B cell (primary cell): ENCODE data around the gene ATP1B2. TPM values are rescaled to one million over a fixed set of nuclear protein-coding genes. Genes with fewer than 3 reads are reported as not detected.
A peak's percentile ranks its signal among the peaks of the same experiment; 100 is the strongest.

Experiments used
- ATAC-seq: fragments of 200-7000 bp; cut with Tn5 transposase; one replicate; pipeline ENCODE4 v1.10.0; 2021; ENCODE audit warnings: low read depth, mild to moderate bottlenecking, moderate number of reproducible peaks, moderate library complexity
- CTCF ChIA-PET: fragments of 350-600 bp; sonication (Branson Sonifier 250); formaldehyde crosslinking; loops from one replicate; lab custom pipeline; 2021; ENCODE audit warnings: antibody characterized with exemption, inconsistent platforms; lab: Charles Lee
- POLR2A ChIA-PET: fragments of 350-600 bp; sonication (Branson Sonifier 250); formaldehyde crosslinking; loops from one replicate; lab custom pipeline; 2021; ENCODE audit warnings: antibody characterized with exemption; lab: Charles Lee
- DNase-seq: peaks from one replicate; pipeline ENCODE4 v3.0.0; 2013
- H2AFZ ChIP-seq: 2 replicates; pipeline ENCODE4 v1.6.1; 2012; ENCODE audit warnings: mild to moderate bottlenecking, low read depth, low read length; ENCODE audit not compliant: insufficient read depth, poor library complexity, severe bottlenecking
- H3K27ac ChIP-seq, 2 donors: 1 replicate in 1 of 2; 2 replicates in 1 of 2; pipeline ENCODE4 v1.5.1; 2012 to 2013; ENCODE audit warnings: low read length in 2 of 2, mild to moderate bottlenecking in 2 of 2, moderate library complexity in 1 of 2
- H3K27me3 ChIP-seq, 4 experiments: fragments of 200-600 bp in 1 of 4; sonication (generic) in 1 of 4; replicated peaks in 1 of 4; 1 replicate in 2 of 4; 2 replicates in 2 of 4; pipeline versions ENCODE4 v1.6.1 to v1.7.0; 2013 to 2016; ENCODE audit warnings: low read length in 3 of 4, mild to moderate bottlenecking in 2 of 4, mixed read lengths in 1 of 4, moderate library complexity in 1 of 4; ENCODE audit not compliant: insufficient read depth in 4 of 4, control insufficient read depth in 3 of 4; ENCODE audit errors: control extremely low read depth in 1 of 4
- H3K36me3 ChIP-seq, 2 experiments: replicated peaks in 1 of 2; 1 replicate in 1 of 2; 2 replicates in 1 of 2; pipeline versions ENCODE4 v1.6.1 to v1.7.1; 2013; ENCODE audit warnings: low read length in 1 of 2; ENCODE audit not compliant: insufficient read depth in 2 of 2, control insufficient read depth in 1 of 2; ENCODE audit errors: control extremely low read depth in 1 of 2, extremely low read depth in 1 of 2
- H3K4me1 ChIP-seq, 2 donors: fragments of 200-600 bp in 1 of 2; sonication (generic) in 1 of 2; 1 replicate in 1 of 2; 2 replicates in 1 of 2; pipeline versions ENCODE4 v1.5.1 to v1.6.1; 2013 to 2017; ENCODE audit warnings: low read length in 2 of 2; ENCODE audit not compliant: control insufficient read depth in 2 of 2, insufficient read depth in 2 of 2
- H3K4me2 ChIP-seq: replicated peaks from 2 replicates; pipeline ENCODE3; 2012; ENCODE audit warnings: mild to moderate bottlenecking, low read depth, low read length; ENCODE audit not compliant: poor library complexity, severe bottlenecking
- H3K4me3 ChIP-seq, 5 experiments: fragments of 200-600 bp in 1 of 5; sonication (generic) in 1 of 5; 1 replicate in 3 of 5; 2 replicates in 2 of 5; pipeline versions ENCODE4 v1.5.1 to v1.7.0; 2011 to 2016; ENCODE audit warnings: low read length in 4 of 5, mild to moderate bottlenecking in 4 of 5, low read depth in 2 of 5, control low read depth in 1 of 5, moderate library complexity in 1 of 5; ENCODE audit not compliant: insufficient read depth in 1 of 5; ENCODE audit errors: control extremely low read depth in 1 of 5, extremely low read depth in 1 of 5
- H3K79me2 ChIP-seq: fragments of 200-600 bp; sonication (generic); one replicate; pipeline ENCODE4 v1.6.0; 2016; ENCODE audit warnings: low read length; ENCODE audit not compliant: control insufficient read depth, insufficient read depth
- H3K9ac ChIP-seq: fragments of 200-600 bp; sonication (generic); 2 replicates; pipeline ENCODE4 v1.6.1; 2017; ENCODE audit warnings: mild to moderate bottlenecking, low read length, moderate library complexity
- H3K9me3 ChIP-seq, 3 donors: one replicate each; pipeline versions ENCODE4 v1.6.1 to v1.7.1; 2013; ENCODE audit warnings: low read length in 2 of 3; ENCODE audit not compliant: control insufficient read depth in 2 of 3, insufficient read depth in 1 of 3; ENCODE audit errors: control extremely low read depth in 1 of 3
- H4K20me1 ChIP-seq: 2 replicates; pipeline ENCODE4 v1.6.0; 2012; ENCODE audit warnings: mild to moderate bottlenecking, low read length; ENCODE audit not compliant: insufficient read depth, control insufficient read depth, poor library complexity, severe bottlenecking
- H3K27ac Mint-ChIP-seq: one replicate; pipeline ENCODE4 v1.8.0; 2021; ENCODE audit warnings: mixed read lengths
- H3K27me3 Mint-ChIP-seq: one replicate; pipeline ENCODE4 v1.8.0; 2021; ENCODE audit warnings: mixed read lengths
- H3K4me1 Mint-ChIP-seq: one replicate; pipeline ENCODE4 v1.8.0; 2021; ENCODE audit warnings: mixed read lengths
- H3K4me3 Mint-ChIP-seq: one replicate; pipeline ENCODE4 v1.8.0; 2021; ENCODE audit warnings: mixed read lengths
- H3K9me3 Mint-ChIP-seq: one replicate; pipeline ENCODE4 v1.8.0; 2022; ENCODE audit warnings: mixed read lengths; ENCODE audit not compliant: insufficient read depth
- EZH2 ChIP-seq: IDR thresholded peaks from 2 replicates; pipeline ENCODE4 v1.6.1; 2012; ENCODE audit warnings: borderline replicate concordance, low read depth, mild to moderate bottlenecking, moderate library complexity, low read length; ENCODE audit not compliant: insufficient read depth, poor library complexity, severe bottlenecking
- WGBS: methylation state at CpG from one replicate; pipeline ENCODE4 v1.1.5; 2013; ENCODE audit warnings: missing lambda C conversion rate; ENCODE audit not compliant: insufficient coverage; 5-methylcytosine and 5-hydroxymethylcytosine counted together
- intact Hi-C: fragments of 100-400 bp; cut with micrococcal nuclease; formaldehyde crosslinking; loops from one replicate; pipeline ENCODE4 v1.10.0; 2022
- polyA plus RNA-seq: library from polyadenylated mRNA; depleted of rRNA; stranded (reverse); fragments of >200 nt; gene quantifications from 2 replicates; pipeline ENCODE4 v1.2.3, GENCODE V29; 2012
- total RNA-seq, 2 donors: library from RNA; stranded (reverse); fragments of 120-200 nt in 1 of 2; gene quantifications; 1 replicate in 1 of 2; 2 replicates in 1 of 2; pipeline versions ENCODE4 v1.2.3 to v1.2.4, GENCODE V29; 2013 to 2022
- TF ChIP-seq, protein P1 (sequence below): fragments of 200-600 bp; IDR thresholded peaks from one replicate; pipeline ENCODE4 v1.8.0; 2022; ENCODE audit warnings: antibody characterized with exemption, mild to moderate bottlenecking

ATP1B2 gene
- total and polyA plus RNA-seq, 2 donors (not counting 1 experiment from before 2014, with no cell fraction given): 0.39 TPM; not detected in 1

DNA sequence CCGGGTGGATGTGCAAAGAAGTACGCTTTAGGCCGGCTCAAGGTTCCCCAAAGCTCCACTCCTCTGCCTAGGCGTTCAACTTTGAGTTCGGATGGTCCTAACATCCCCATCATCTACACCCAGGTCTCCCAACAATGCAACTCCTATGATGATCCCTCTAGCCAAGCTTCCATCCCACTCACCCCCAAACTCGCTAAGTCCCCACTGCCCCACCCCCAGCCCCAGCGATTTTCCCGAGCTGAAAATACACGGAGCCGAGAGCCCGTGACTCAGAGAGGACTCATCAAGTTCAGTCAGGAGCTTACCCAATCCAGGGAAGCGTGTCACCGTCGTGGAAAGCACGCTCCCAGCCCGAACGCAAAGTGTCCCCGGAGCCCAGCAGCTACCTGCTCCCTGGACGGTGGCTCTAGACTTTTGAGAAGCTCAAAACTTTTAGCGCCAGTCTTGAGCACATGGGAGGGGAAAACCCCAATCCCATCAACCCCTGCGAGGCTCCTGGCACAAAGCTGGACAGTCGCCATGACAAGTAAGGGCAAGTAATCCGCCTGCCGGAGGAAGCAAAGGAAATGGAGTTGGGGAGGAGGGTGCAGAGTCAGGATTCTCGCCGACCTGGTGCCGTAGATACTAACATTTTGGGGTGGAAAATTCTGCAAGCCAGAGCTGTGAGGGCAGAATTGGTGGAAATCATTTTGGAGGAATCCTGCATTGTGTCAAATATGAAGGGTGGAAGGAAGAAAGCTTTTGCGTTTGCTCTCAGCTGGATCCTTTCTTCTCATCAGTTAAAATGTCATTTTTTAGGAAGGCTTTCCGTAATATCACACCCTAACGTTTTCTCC is 36.6 kb downstream of the ATP1B2 start, which contains the start of gene TP53:
TP53 (minus strand) TSS at position 419 of the 836 bp plus-strand sequence. CDS start 10,896 bp downstream, outside the sequence.
- Mint-ChIP-seq H3K4me1 (peaks cover 37% of the 10 kb centered on the region), H3K27ac (peak within 1 kb of the TSS; percentile 100)

More for the DNA sequence above, 36.6 kb downstream of the ATP1B2 start, which contains the start of gene TP53:
- peak; percentile 94 for DNase-seq
- H3K36me3 ChIP-seq: peaks cover 0 to 8% of the 10 kb centered on the region in 2 experiments
- H3K27ac ChIP-seq: peak within 1 kb of the TSS; percentile 94 to 99
- no peaks in the 10 kb centered on the region for H3K9me3 Mint-ChIP-seq
- no peaks in the 10 kb centered on the region for H3K27me3 ChIP-seq
- intact Hi-C loops: loop anchor here (1.0 to 5.0 kb wide), 12 partner anchors 36 to 1035 kb away; partner anchors contain the start of genes ATP1B2, C17orf100, CTC1 and CTDNEP1
- peaks cover 57% of the 10 kb centered on the region for H3K79me2 ChIP-seq
- peak within 1 kb of the TSS; percentile 84 for H3K4me2 ChIP-seq
- TF ChIP-seq, protein P1, sequence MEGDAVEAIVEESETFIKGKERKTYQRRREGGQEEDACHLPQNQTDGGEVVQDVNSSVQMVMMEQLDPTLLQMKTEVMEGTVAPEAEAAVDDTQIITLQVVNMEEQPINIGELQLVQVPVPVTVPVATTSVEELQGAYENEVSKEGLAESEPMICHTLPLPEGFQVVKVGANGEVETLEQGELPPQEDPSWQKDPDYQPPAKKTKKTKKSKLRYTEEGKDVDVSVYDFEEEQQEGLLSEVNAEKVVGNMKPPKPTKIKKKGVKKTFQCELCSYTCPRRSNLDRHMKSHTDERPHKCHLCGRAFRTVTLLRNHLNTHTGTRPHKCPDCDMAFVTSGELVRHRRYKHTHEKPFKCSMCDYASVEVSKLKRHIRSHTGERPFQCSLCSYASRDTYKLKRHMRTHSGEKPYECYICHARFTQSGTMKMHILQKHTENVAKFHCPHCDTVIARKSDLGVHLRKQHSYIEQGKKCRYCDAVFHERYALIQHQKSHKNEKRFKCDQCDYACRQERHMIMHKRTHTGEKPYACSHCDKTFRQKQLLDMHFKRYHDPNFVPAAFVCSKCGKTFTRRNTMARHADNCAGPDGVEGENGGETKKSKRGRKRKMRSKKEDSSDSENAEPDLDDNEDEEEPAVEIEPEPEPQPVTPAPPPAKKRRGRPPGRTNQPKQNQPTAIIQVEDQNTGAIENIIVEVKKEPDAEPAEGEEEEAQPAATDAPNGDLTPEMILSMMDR: no peak
- TF ChIP-seq EZH2: no peak
- H3K9me3 ChIP-seq: no peaks in the 10 kb centered on the region
- H3K4me1 ChIP-seq: peaks cover 22 to 32% of the 10 kb centered on the region in 2 donors
- POLR2A ChIA-PET: interaction anchor here (0.6 to 3.6 kb wide), 34 partner anchors 10 to 675 kb away, joined by 3 to 35 read pairs (median 4); partner anchors contain the start of genes ATP1B2, CD68, CTC1 and FXR2
- no peaks in the 10 kb centered on the region for H3K27me3 Mint-ChIP-seq
- CTCF ChIA-PET: interaction anchor here (0.6 to 5.2 kb wide), 43 partner anchors 9 to 1166 kb away, joined by 3 to 35 read pairs (median 4); partner anchors contain the start of genes ACAP1, ATP1B2, CD68 and CTC1
- WGBS: under 1% methylated on average over 24 of the region's 30 CpGs
- H2AFZ ChIP-seq: peak within 1 kb of the TSS; percentile 88
- H4K20me1 ChIP-seq: no peaks in the 10 kb centered on the region
- peak within 1 kb of the TSS; percentile 97 for H3K9ac ChIP-seq
- peak within 1 kb of the TSS; percentile 68 to 100 (median 100) for H3K4me3 ChIP-seq
- ATAC-seq: peak; percentile 51
- peak within 1 kb of the TSS; percentile 98 for H3K4me3 Mint-ChIP-seq
